ENCODE results near the gene SMIM35. TPM values are rescaled to one million over a fixed set of nuclear protein-coding genes. Genes with fewer than 3 reads are reported as not detected.

The SMIM35 gene
- total and polyA plus RNA-seq, 9 donors = 0.08 TPM; not detected in 8

- Histone ChIP-seq H3K4me1 (ENCODE audit: insufficient read depth) (no peaks in the 10 kb centered on the region), H3K27me3 (no peaks in the 10 kb centered on the region), H3K27ac (no peak overlapping the region), H3K9me3 (no peaks in the 10 kb centered on the region), H3K36me3 (no peaks in the 10 kb centered on the region), H3K4me3 (no peak overlapping the region)
- WGBS, 3 donors = 79 to 84% (median 81%) methylated on average over 18 of the region's 18 CpGs
- DNase-seq = no peak
- intact Hi-C loops (cut with DNase I) = no loop called here
- TF ChIP-seq EP300 (IDR thresholded peaks at IDR 0.05) = no peak
- no peak for TF ChIP-seq POLR2A (IDR thresholded peaks at IDR 0.05)
- TF ChIP-seq CTCF (IDR thresholded peaks at IDR 0.05) = no peak
These were observed 5.4 kb downstream of the SMIM35 start for GRCh38 chr11:118081241-118081958.

- H3K36me3 ChIP-seq = no peaks in the 10 kb centered on the region
- H3K4me3 ChIP-seq = no peak overlapping the region
- H3K27ac ChIP-seq = no peak overlapping the region
- WGBS, 3 donors = 79 to 90% (median 89%) methylated on average over 5 of the region's 5 CpGs
- TF ChIP-seq POLR2A (IDR thresholded peaks at IDR 0.05) (no peak), CTCF (IDR thresholded peaks at IDR 0.05) (no peak), EP300 (IDR thresholded peaks at IDR 0.05) (no peak)
- no peak for DNase-seq
- intact Hi-C loops (cut with DNase I) = no loop called here
- no peaks in the 10 kb centered on the region for H3K9me3 ChIP-seq
- no peaks in the 10 kb centered on the region for H3K4me1 ChIP-seq (ENCODE audit: insufficient read depth)
- no peaks in the 10 kb centered on the region for H3K27me3 ChIP-seq
These were observed 6.5 kb downstream of the SMIM35 start for GRCh38 chr11:118080296-118080695.

- Histone ChIP-seq H3K36me3 (no peaks in the 10 kb centered on the region), H3K27me3 (no peaks in the 10 kb centered on the region), H3K4me3 (no peak overlapping the region), H3K4me1 (ENCODE audit: insufficient read depth) (no peaks in the 10 kb centered on the region), H3K9me3 (no peaks in the 10 kb centered on the region), H3K27ac (no peak overlapping the region)
- intact Hi-C loops (cut with DNase I) = no loop called here
- no peak for DNase-seq
- 78 to 92% (median 81%) methylated on average over 10 of the region's 10 CpGs for WGBS, 3 donors
- TF ChIP-seq POLR2A (IDR thresholded peaks at IDR 0.05) (no peak), EP300 (IDR thresholded peaks at IDR 0.05) (no peak), CTCF (IDR thresholded peaks at IDR 0.05) (no peak)
These were observed 7.3 kb downstream of the SMIM35 start for GRCh38 chr11:118079491-118079890.

GRCh38 chr11:118078911-118079411 is 7.8 kb downstream of the SMIM35 start:
- H3K4me1 ChIP-seq (ENCODE audit: insufficient read depth) = no peaks in the 10 kb centered on the region
- no peak for DNase-seq
- no peak overlapping the region for H3K27ac ChIP-seq
- WGBS, 3 donors = 73 to 77% (median 76%) methylated on average over 5 of the region's 5 CpGs
- intact Hi-C loops (cut with DNase I) = no loop called here
- no peaks in the 10 kb centered on the region for H3K27me3 ChIP-seq
- H3K36me3 ChIP-seq = no peaks in the 10 kb centered on the region
- H3K4me3 ChIP-seq = no peak overlapping the region
- TF ChIP-seq POLR2A (IDR thresholded peaks at IDR 0.05) (no peak), EP300 (IDR thresholded peaks at IDR 0.05) (no peak), CTCF (IDR thresholded peaks at IDR 0.05) (no peak)
- H3K9me3 ChIP-seq = no peaks in the 10 kb centered on the region
